ENCODE measurements around the gene CLCN6.

DNA sequence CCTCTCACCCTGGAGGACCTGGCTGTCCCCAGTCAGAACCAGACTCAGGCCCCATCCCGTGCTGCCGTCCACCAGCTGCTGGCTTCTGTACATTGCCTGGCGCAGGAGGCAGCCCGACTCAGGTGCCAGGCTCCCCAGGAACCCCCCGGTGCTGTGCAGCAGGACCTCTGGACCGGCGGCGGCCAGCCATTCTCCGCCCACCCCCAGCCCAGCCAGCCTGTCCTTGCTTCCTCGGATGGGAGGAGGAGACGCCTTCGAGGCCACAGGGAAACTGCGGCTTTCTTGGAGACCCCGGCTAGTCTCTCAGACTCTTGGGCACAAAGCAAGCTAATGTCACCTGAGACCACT, 39.6 kb upstream of the CLCN6 start:
- TF ChIP-seq, protein P1, sequence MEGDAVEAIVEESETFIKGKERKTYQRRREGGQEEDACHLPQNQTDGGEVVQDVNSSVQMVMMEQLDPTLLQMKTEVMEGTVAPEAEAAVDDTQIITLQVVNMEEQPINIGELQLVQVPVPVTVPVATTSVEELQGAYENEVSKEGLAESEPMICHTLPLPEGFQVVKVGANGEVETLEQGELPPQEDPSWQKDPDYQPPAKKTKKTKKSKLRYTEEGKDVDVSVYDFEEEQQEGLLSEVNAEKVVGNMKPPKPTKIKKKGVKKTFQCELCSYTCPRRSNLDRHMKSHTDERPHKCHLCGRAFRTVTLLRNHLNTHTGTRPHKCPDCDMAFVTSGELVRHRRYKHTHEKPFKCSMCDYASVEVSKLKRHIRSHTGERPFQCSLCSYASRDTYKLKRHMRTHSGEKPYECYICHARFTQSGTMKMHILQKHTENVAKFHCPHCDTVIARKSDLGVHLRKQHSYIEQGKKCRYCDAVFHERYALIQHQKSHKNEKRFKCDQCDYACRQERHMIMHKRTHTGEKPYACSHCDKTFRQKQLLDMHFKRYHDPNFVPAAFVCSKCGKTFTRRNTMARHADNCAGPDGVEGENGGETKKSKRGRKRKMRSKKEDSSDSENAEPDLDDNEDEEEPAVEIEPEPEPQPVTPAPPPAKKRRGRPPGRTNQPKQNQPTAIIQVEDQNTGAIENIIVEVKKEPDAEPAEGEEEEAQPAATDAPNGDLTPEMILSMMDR (IDR thresholded peaks at IDR 0.05): no peak
- no peak for TF ChIP-seq POLR2A (IDR thresholded peaks at IDR 0.05)

Data from adrenal gland (tissue), 5 donors.